GM18873 (cell line): ENCODE measurements around the gene AP4S1.
"Not testable (repeated sequence)": the region's sequence is repeated elsewhere in the genome, so short reads cannot be mapped to it uniquely, and the experiment has no call there.

Experiments used
- ATAC-seq: cut with Tn5 transposase; IDR thresholded peaks from one replicate; pipeline ENCODE4 v1.9.1; 2021; ENCODE audit warnings: mild to moderate bottlenecking, moderate library complexity, moderate number of reproducible peaks; ENCODE audit not compliant: unreplicated experiment, low FRiP score

AP4S1 gene

GRCh38 chr14:31004007-31004406, 21.4 kb upstream of the AP4S1 start:
- ATAC-seq, result not testable (repeated sequence)

- no peak for ATAC-seq
These were observed 18.7 kb upstream of the AP4S1 start for GRCh38 chr14:31006703-31007102.

DNA sequence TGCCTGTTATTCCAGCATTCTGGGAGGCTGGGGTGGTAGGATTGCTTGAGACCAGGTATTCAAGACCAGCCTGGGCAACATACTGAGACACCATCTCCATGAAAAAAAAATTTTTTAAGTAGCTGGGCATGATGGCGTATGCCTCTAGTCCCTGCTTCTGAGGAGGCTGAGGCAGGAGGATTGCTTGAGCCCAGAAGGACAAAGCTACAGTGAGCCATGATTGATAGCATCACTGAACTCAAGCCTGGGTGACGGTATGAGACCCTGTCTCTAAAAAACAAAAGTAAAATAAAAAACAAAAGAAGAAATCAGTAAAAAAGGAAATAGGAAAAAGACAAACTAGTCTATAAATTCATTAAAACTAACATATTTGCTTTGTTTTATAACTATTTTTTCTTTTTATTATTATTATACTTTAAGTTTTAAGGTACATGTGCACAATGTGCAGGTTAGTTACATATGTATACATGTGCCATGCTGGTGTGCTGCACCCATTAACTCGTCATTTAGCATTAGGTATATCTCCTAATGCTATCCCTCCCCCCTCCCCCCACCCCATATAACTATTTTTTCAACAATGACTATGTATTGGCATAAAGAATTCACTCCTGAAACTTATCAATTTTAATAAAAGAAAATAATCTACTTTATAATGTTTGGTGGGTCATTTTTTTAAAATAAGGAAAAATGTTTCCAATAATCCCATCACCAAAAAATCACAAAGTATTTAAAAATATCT, 15.4 kb upstream of the AP4S1 start:
- no peak for ATAC-seq

DNA sequence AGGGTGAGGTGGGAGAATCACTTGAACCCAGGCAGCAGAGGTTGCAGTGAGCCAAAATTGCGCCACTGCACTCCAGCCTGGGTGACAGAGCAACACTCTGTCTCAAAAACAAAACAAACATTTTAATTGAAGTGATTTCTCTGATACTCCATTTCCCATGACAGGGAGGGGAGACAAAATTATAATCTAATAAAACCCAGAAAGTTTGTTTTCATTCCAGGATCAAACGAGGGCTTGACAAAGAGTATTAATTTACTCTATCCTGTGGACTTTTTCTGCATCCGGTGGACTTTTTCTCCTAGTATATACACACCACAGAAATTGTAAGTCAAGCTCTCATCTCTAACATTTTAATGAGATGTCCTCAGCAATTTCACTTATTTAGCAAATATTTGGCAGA, 14.5 kb upstream of the AP4S1 start:
- no peak for ATAC-seq

GRCh38 chr14:31013841-31014240, 11.6 kb upstream of the AP4S1 start:
- ATAC-seq, result no peak

DNA sequence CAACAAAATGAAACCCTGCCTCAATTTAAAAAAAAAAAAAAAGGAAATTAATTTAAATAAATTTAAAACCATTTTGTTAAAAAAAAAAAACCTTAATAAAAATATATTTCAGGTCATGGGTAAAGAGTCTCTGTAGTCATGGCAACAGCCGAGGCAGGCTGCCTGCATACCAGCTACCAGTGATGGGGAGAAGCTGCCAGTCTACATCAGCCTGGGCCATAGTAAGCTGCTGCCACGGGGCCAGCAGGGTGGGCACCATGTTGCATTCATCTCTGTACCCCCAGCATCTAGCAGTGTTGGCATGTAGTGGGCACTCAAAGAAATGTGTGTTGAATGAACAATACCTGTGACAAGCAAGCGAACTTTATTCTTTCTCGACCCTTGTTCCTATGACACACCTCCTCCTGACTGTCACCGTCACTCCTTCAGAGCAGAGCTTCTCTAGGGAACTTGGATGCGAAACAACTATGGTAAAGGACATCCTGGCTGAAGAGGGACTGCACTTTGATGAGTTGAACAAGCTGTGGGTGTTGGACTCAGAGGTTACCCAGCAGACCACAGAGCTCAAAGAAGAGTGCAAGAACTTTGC, 7.3 kb upstream of the AP4S1 start:
- no peak for ATAC-seq

DNA sequence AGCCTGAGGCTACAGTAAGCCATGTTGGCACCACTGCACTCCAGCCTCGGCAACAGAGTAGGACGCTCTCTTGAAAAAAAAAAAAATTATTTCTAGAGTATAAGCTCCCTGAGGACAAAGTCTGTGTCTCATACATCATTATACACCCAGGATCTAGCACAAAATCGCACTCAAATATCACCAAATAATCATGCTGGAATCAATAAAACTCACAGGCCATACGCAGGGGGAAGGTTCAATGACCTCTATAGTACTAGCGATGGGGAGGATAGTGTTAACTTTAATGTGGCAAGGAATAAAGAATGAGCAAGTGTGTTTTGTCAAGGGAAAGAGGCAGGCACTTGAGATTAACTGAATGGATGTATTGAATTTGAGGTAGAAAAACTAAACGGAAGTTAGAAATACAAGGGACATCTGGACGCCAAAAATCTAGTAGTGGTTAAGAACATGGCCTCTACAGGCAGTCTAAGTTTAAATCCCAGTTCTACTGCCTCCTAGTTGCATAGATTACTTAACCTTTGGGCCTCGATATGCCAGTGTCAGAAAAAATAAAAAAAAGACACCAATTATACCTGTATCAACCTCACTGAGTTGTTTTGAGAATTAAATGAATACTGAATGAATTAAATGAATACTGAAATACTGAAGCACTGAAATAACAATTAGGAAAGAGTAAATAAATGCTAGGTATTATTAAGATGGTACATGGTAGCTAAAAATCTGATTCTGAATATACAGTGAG, 4.4 kb upstream of the AP4S1 start:
- no peak for ATAC-seq

DNA sequence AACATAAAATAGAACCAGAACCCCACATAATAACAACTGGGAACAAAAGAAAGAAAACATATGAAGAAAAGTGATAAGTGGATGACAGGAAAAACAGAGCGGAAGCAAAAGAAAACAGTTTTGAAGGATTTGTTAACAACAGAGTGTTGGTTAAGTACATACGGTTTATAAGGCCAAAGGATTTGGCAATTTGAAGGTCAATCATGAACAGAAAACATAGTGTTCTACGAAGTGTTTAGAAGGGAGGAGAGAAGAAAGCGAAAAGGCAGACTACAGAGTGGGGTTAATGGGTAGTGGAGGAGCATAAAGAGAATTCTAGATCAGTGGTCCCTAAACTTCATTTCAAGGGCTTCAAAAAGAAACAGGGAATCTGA, 3.9 kb upstream of the AP4S1 start:
- no peak for ATAC-seq

GRCh38 chr14:31022386-31022785, 3.1 kb upstream of the AP4S1 start:
- no peak for ATAC-seq

DNA sequence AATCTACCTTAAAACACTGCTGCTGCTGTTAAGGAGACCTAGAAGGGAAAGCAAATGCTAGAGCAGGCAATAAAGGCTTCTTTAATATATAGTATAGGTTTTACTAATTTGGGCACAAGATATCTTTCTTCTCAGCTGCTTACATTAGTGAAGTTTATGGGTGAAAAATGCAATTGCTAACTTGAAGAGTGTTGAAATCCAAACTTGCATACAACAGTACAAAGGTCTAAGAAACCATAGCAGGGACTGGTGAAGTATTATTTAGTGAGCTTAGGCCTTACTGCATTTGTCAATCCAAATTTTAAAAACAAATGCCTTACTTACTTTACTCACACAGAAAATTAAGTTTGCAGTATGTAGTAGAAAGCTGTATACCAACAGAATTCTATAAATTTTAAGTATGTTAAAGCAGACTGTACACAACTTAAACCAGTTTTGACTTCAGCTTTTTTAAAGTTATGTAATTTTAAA, 1.4 kb upstream of the AP4S1 start:
- no peak for ATAC-seq

GRCh38 chr14:31024577-31025366, 677 bp upstream of the AP4S1 start:
- ATAC-seq, result no peak

GRCh38 chr14:31026077-31026449, 614 bp downstream of the AP4S1 start, which contains the start of gene STRN3:
TSS of gene STRN3 (minus strand) at chr14:31026379. CDS start at chr14:31026185, 194 bp downstream.
- no peak for ATAC-seq

GRCh38 chr14:31026450-31027235, 1.2 kb downstream of the AP4S1 start:
- peak; percentile 90 for ATAC-seq

- ATAC-seq, result no peak
These were observed 2.4 kb downstream of the AP4S1 start for GRCh38 chr14:31027847-31028246.

- no peak for ATAC-seq
These were observed 3.8 kb downstream of the AP4S1 start for GRCh38 chr14:31029016-31029970.

GRCh38 chr14:31030469-31030868, 5.0 kb downstream of the AP4S1 start:
- no peak for ATAC-seq

DNA sequence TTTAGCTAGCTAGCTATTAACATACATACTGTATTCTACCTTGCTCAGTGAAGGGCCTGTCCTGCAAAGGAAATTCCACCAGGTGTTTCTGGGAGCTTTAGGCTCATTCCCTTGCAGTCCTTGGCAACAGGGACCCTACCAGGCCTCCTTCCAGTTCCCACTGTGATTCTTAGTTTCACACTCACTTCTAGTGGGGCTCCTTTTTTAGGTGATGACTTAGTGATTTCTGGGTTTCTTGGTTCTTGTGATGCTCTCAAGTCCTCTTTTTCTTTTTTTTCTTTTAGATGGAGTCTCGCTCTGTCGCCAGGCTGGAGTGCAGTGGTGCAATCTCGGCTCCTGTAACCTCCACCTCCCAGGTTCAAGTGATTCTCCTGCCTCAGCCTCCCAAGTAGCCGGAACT, 11.1 kb downstream of the AP4S1 start:
- no peak for ATAC-seq

GRCh38 chr14:31037709-31038221, 12.3 kb downstream of the AP4S1 start:
- ATAC-seq, result no peak
